ENCODE data around the gene ZNF628.

GRCh38 chr19:55485439-55486011, 9.1 kb downstream of the ZNF628 start:
- TF ChIP-seq POLR2A (IDR thresholded peaks at IDR 0.05), result no peak
- no peak for TF ChIP-seq CTCF (IDR thresholded peaks at IDR 0.05)
